Stimulated activated CD8-positive, alpha-beta memory T cell treated with anti-CD3 and anti-CD28 coated beads, Interleukin-4, amount 100 ng/mL, for 48 hours (primary cell): ENCODE data around the gene FHIT.
"Not testable (repeated sequence)": the region's sequence is repeated elsewhere in the genome, so short reads cannot be mapped to it uniquely, and the experiment has no call there.

ENCODE experiments used
- DNase-seq: peaks from one replicate; pipeline ENCODE4 v3.0.0-alpha.2; 2020

FHIT gene

GRCh38 chr3:61224823-61225222 is 26.4 kb downstream of the FHIT start:
- DNase-seq = no peak

- DNase-seq = no peak
Measured at GRCh38 chr3:61223451-61223850, 27.8 kb downstream of the FHIT start.

DNA sequence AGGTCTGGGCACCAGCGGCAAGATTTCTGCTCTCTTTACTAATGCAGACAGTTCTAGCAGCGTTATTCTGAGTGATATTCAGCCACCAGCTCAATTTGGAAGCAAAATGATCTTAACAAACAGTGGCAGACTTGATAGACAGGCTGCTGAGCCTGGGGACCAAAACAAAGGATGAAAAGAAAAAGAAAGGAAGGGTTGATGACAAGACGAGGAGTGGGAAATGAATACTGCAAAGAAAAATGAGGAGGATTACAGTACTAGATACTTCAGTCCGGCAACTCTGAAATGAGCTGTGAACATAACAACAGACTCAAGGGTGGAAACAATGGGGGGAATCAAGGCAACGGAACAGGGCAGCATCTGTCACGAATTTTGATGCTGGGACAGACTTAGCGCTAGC is 28.8 kb downstream of the FHIT start:
- no peak for DNase-seq

GRCh38 chr3:61221759-61222362 is 29.4 kb downstream of the FHIT start:
- DNase-seq = no peak

- DNase-seq = no peak
Measured at GRCh38 chr3:61218504-61218903, 32.7 kb downstream of the FHIT start.

GRCh38 chr3:61216171-61216570 is 35.1 kb downstream of the FHIT start:
- DNase-seq = not testable (repeated sequence)

DNA sequence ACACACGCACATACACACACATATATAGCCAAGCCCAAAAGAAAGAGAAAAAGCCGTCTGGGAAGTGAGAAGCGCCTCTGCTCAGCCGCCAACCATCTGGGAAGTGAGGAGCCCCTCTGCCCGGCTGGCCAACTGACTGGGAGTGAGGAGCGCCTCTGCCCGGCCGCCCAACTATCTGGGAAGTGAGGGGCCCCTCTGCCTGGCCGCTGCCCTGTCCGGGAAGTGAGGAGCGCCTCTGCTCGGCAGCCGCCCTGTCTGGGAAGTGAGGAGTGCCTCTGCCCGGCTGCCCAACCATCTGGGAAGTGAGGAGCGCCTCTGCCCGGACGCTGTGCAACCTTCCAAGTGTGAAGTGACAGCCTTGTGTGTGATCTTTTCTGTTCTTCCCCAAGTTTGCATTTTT is 49.2 kb downstream of the FHIT start:
- DNase-seq = no peak

DNA sequence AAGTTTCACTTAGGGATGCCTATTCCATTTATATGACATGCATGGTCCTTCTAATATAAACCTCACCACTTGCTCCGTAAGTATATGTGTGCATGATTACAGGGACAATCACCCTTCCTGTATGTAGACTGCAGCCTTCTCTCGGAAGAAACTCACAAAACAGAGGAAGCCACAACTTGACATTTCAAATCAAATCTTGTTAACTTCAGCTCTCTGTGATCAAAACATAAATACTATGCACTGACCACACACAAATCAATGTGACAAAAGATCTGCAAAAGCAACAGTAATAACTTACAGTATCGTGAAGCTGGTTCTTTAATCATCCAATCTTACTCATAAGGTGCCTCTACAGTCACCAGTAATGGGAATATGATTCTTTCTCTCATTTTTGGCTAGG is 50.2 kb downstream of the FHIT start:
- DNase-seq = no peak

DNA sequence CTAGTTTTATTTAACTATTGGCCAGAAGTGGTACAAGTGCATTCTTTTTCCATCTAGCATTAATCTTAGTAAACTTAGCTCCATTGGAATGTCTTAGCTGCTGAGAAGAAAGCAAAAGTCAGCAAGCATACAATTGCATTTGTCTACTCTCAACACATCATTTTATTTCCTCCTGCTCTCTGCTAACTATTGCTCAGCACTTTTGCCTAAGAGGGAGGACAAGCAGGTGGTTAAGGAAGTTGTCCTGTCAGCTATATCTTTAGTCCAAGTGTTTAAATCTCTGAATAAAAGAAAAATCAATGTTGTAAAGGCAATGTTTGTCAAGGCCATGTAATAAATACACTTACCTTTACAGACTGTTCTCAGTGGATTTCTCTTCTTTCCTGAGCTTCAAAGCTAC is 51.0 kb downstream of the FHIT start:
- DNase-seq = no peak

DNA sequence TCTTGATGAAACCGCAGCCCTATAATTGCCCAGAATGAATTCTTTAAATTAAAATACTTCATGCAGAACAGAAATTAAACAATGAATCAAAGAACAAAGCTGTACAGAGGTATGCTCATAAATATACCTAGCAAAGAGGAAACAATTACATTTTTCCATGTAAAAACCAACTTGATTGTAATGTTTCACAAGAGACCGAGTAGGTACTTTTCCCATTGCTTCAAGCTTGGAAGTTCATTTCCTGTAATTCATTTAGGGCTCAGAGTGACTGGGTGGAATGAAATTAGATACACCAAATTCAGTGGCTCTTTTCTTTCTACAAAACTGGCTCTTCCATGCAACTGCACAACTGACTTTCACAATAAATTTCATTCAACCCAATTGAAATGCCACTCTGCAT is 51.4 kb downstream of the FHIT start:
- no peak for DNase-seq

DNA sequence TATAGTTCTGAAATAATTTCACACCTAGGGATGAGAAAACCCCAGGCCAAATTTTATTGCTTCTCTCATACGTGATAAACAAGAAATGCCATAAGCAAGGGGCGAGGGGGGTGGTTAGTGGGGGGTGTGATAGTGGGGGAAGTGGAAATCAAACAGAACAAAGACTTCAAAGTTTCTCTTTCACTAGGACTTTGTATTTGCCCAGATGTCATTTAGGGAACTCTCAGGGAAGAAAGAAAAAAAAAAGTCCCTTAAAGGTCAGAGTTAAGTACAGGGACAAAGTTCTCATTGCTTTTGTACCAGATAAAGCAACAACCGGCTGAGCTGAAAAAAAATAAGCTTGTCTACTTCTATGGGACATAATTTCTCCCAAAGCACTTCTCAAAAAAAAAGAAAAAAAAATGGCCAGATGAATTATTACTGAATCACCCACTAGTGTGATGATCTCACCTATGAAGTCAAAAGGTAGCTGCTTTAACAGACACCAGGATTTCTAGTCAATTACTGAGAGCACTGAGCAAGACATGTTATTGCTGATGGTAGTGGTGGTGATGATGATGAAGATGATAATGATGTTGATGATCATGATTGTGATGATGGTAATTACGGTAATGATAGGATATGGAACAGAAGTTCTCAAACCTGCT is 56.2 kb downstream of the FHIT start:
- no peak for DNase-seq

DNA sequence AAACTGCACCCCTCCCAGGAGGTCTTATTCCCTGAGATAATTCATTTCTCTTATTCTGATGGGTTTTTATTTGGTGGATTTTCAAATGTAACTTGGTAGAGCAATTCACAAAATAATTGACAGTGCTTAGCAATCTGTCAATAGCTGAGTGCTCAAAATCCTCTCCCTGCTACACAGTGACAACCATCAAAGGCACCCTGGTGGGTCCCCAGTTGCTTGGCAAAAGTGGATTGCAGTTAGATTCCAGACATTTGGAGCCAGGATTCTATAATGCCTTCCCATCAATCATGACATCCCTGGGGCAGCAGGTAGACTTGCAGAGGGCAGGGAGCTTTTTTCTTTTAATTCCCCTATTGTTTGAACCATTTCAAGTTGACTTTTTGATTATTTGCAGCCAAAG is 59.0 kb downstream of the FHIT start:
- no peak for DNase-seq

DNA sequence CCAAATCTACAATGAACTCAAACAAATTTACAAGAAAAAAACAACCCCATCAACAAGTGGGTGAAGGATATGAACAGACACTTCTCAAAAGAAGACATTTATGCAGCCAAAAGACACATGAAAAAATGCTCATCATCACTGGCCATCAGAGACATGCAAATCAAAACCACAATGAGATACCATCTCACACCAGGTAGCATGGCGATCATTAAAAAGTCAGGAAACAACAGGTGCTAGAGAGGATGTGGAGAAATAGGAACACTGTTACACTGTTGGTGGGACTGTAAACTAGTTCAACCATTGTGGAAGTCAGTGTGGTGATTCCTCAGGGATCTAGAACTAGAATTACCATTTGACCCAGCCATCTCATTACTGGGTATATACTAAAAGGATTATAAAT is 61.0 kb downstream of the FHIT start:
- not testable (repeated sequence) for DNase-seq

DNA sequence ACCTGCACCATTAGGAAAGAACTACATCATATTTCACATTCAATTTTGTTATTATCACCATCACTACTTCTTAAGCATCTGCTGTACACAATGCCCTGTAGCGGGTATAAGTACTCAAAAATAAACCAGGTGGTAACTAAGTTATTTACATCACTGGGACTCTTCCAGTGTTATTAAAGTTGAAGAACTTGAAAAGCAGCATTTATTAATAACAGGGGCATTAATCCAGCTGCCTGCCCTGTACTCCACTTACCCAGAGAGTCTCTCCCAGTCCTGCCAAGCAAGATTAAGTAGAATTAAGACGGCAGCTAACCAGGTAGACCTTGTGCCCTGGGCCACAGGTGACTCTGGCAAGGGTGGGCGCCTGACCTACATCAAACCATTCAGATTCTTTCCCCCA is 65.2 kb downstream of the FHIT start:
- no peak for DNase-seq

- DNase-seq = no peak
Measured at GRCh38 chr3:61184956-61185355, 66.3 kb downstream of the FHIT start.

DNA sequence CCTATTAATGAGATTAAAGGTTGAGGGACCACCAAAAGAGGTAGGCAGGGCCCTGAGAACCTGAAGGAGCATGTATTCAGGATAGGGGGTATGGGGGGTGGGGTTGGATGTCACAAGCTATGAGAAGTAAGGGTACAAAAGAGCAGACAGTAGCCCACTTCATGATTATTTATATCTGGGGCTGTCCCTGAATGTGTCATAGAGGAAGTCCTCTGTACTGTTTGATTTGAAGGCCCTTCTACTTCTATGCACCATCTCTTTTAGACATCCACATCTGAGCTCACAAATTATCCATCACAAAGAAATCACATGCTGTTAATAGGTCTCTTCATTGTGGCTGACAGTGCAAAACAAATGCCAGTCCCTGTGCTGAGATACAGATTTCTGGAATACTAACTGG is 68.6 kb downstream of the FHIT start:
- no peak for DNase-seq

GRCh38 chr3:61181874-61182273 is 69.4 kb downstream of the FHIT start:
- no peak for DNase-seq

- no peak for DNase-seq
Measured at GRCh38 chr3:61180206-61180605, 71.0 kb downstream of the FHIT start.

DNA sequence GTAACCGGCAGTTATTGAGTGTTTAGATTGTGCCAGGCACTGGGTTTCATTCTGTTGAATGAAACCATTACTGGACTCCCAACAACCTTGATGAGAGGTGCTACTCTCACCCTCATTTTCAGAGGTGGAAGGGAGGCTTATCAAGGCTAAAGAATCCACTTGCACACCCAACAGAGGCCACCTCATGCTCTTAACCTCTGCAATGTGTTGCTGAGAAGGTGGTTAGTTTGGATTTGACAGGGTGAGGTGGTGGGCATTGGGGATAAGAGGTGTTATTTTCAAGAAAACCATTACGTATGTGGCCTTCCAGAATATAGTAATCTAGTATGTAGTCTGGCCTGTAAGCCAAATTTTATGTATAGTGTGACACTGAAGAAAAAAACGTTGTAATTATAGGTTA is 73.1 kb downstream of the FHIT start:
- no peak for DNase-seq

DNA sequence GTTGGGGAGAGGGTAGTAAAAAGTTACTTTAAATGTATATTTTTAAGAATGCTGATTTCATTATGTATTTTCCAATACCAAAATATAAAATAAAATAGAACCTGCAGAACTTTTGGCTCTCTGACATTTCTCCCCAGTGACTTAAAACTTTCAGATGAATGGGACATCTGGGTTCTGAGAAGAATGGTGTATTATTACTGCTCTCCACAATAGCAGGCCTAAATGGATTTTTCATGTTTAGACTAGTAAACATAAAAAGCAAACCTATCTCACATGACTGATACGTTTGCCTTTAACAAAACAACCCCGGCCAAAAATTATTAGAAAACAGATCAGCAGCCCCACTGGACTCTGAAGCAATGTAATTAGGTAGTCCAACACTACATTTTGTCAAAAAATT is 73.8 kb downstream of the FHIT start:
- DNase-seq = no peak

- DNase-seq = no peak
Measured at GRCh38 chr3:61173676-61174075, 77.6 kb downstream of the FHIT start.

DNA sequence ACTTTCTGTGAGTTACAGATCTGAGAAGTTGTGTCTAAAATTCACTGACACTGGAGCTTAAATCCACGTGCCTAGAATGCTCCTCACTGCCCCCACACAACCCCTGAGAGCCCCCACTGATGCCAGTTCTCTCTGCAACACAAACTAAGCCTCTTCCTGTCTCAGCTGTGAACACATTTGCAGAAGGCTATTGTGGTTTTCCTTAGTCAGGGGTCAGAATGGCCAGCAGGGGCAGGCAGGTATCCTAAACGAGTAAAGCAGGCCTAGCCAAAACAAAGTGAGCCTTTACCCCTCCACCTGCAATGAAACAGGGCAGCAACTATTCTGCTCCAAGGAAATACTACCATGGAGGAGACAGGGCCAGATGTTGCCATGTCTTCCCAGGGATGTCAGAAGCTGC is 78.6 kb downstream of the FHIT start:
- DNase-seq = no peak

- DNase-seq = no peak
Measured at GRCh38 chr3:61172203-61172602, 79.0 kb downstream of the FHIT start.

DNA sequence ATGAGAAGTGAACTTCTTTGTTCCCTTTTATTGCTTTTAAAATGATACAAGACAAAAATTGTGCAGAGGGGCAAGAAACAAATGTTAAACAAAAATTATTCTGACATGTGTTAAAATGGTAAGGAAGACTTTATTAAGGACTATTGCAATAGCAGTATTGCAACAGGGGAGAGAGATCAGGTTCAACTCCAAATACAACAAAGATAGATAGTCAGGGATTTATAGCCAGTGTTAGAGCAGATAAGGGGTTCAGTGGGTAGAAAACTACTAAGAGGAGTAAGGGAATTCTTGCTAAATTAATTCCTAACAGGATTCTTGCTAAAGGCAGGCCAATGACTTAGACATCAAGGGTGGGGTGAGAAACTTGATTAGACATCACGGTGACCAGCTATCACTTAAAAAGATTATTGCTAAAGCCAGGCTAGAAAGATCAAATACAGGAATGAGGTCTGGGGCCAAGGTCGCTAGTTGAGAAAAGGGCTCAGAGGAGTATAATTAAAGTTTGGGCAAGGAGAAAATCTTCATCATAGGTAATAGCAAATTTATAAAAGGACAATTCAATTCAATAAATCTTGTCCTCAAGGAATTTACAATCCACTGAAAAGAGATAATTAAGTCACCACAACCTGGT is 81.5 kb downstream of the FHIT start:
- DNase-seq = no peak

- no peak for DNase-seq
Measured at GRCh38 chr3:61168286-61168685, 83.0 kb downstream of the FHIT start.
